ENCODE data around the gene TOP2B.

DNA sequence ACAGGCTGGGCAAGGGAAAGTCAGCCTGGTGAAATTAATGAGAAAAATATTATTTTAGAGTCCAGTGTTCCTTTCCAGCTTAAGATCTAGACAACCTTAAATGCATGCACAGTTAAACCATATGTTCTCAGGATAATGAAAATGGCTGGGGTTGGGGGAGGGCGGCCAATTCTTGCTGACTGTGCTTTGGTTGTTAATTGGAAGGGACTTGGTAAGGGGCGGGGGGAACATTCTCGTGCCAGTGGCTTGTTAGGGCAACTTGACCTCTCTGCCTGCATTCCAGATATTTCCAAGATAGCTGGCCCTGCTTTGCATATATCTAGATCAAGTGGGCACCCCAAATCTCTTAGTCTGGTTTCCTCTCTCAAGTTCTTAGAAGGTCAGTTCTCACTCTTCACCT is 112.5 kb downstream of the TOP2B start:
- TF ChIP-seq POLR2AphosphoS5 (IDR thresholded peaks at IDR 0.05; ENCODE audit: low read depth, low read length) (no peak), SIN3A (IDR thresholded peaks at IDR 0.05; ENCODE audit: borderline replicate concordance, insufficient read depth, low read depth, low read length) (no peak)
- TF ChIP-seq, protein P1, sequence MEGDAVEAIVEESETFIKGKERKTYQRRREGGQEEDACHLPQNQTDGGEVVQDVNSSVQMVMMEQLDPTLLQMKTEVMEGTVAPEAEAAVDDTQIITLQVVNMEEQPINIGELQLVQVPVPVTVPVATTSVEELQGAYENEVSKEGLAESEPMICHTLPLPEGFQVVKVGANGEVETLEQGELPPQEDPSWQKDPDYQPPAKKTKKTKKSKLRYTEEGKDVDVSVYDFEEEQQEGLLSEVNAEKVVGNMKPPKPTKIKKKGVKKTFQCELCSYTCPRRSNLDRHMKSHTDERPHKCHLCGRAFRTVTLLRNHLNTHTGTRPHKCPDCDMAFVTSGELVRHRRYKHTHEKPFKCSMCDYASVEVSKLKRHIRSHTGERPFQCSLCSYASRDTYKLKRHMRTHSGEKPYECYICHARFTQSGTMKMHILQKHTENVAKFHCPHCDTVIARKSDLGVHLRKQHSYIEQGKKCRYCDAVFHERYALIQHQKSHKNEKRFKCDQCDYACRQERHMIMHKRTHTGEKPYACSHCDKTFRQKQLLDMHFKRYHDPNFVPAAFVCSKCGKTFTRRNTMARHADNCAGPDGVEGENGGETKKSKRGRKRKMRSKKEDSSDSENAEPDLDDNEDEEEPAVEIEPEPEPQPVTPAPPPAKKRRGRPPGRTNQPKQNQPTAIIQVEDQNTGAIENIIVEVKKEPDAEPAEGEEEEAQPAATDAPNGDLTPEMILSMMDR (IDR thresholded peaks at IDR 0.05): no peak

Measured in Panc1 (cell line).